GM18511 (cell line): ENCODE results near the gene ABCA3.
"Not testable (repeated sequence)": the region's sequence is repeated elsewhere in the genome, so short reads cannot be mapped to it uniquely, and the experiment has no call there.

Experiments used
- ATAC-seq: cut with Tn5 transposase; IDR thresholded peaks from one replicate; pipeline ENCODE4 v1.9.1; 2021; ENCODE audit warnings: mild to moderate bottlenecking, moderate library complexity; ENCODE audit not compliant: unreplicated experiment

The ABCA3 gene

GRCh38 chr16:2282866-2283555 is 57.5 kb downstream of the ABCA3 start:
- ATAC-seq, result no peak

- no peak for ATAC-seq
Observed at GRCh38 chr16:2282262-2282661, 58.3 kb downstream of the ABCA3 start.

GRCh38 chr16:2280981-2281542 is 59.5 kb downstream of the ABCA3 start:
- ATAC-seq, result no peak

GRCh38 chr16:2280461-2280860 is 60.1 kb downstream of the ABCA3 start:
- no peak for ATAC-seq

GRCh38 chr16:2278956-2279800 is 61.4 kb downstream of the ABCA3 start:
- no peak for ATAC-seq

GRCh38 chr16:2278272-2278608 is 62.3 kb downstream of the ABCA3 start:
- no peak for ATAC-seq

- no peak for ATAC-seq
Observed at GRCh38 chr16:2277466-2278271, 62.9 kb downstream of the ABCA3 start.

- ATAC-seq, result no peak
Observed at GRCh38 chr16:2276368-2277195, 63.9 kb downstream of the ABCA3 start.

GRCh38 chr16:2275476-2276367 is 64.8 kb downstream of the ABCA3 start:
- ATAC-seq, result no peak

- ATAC-seq, result no peak
Observed at GRCh38 chr16:2273931-2274330, 66.6 kb downstream of the ABCA3 start.

- ATAC-seq, result no peak
Observed at GRCh38 chr16:2273484-2273883, 67.0 kb downstream of the ABCA3 start.

GRCh38 chr16:2271848-2272461 is 68.6 kb downstream of the ABCA3 start:
- ATAC-seq, result no peak

GRCh38 chr16:2270588-2271470 is 69.7 kb downstream of the ABCA3 start:
- no peak for ATAC-seq

GRCh38 chr16:2270070-2270462 is 70.5 kb downstream of the ABCA3 start:
- ATAC-seq, result no peak

GRCh38 chr16:2267913-2268666 is 72.4 kb downstream of the ABCA3 start, which contains the start of gene RNPS1:
Gene RNPS1, minus strand, starts transcription at chr16:2268126. Its CDS starts 3,483 bp downstream, at chr16:2264643.
- peak; percentile 85 for ATAC-seq

GRCh38 chr16:2267505-2267912 is 73.0 kb downstream of the ABCA3 start:
- peak; percentile 64 for ATAC-seq

- ATAC-seq, result not testable (repeated sequence)
Observed at GRCh38 chr16:2266887-2267286, 73.6 kb downstream of the ABCA3 start.
